Activated CD8-positive, alpha-beta T cell treated with anti-CD3 and anti-CD28 coated beads for 36 hours (primary cell): ENCODE data around the gene BCORL1. TPM values are rescaled to one million over a fixed set of nuclear protein-coding genes. Genes with fewer than 3 reads are reported as not detected.

ENCODE experiments used
- ATAC-seq: fragments of 200-7000 bp; cut with Tn5 transposase; one replicate; pipeline ENCODE4 v1.10.0; 2021; ENCODE audit warnings: mild to moderate bottlenecking, moderate library complexity
- CTCF ChIA-PET: fragments of 350-600 bp; sonication (Branson Sonifier 250); formaldehyde crosslinking; loops from one replicate; lab custom pipeline; 2021; ENCODE audit warnings: antibody characterized with exemption; lab: Charles Lee
- POLR2A ChIA-PET: fragments of 350-600 bp; sonication (Branson Sonifier 250); formaldehyde crosslinking; loops from one replicate; lab custom pipeline; 2021; ENCODE audit warnings: antibody characterized with exemption; lab: Charles Lee
- DNase-seq: peaks from one replicate; pipeline ENCODE4 v3.0.0-alpha.2; 2020
- H3K27ac Mint-ChIP-seq: one replicate; pipeline ENCODE4 v1.8.0; 2021; ENCODE audit warnings: mild to moderate bottlenecking, mixed read lengths
- H3K27me3 Mint-ChIP-seq: one replicate; pipeline ENCODE4 v1.8.0; 2021; ENCODE audit warnings: mixed read lengths
- H3K36me3 Mint-ChIP-seq: one replicate; pipeline ENCODE4 v1.8.0; 2021; ENCODE audit warnings: low read depth, mixed read lengths
- H3K4me1 Mint-ChIP-seq: one replicate; pipeline ENCODE4 v1.8.0; 2021; ENCODE audit warnings: low read depth, mixed read lengths
- H3K4me3 Mint-ChIP-seq: one replicate; pipeline ENCODE4 v1.8.0; 2021; ENCODE audit warnings: mild to moderate bottlenecking, moderate library complexity, mixed read lengths
- H3K9me3 Mint-ChIP-seq: one replicate; pipeline ENCODE4 v1.8.0; 2021; ENCODE audit warnings: mixed read lengths
- CTCF ChIP-seq: fragments of 200-600 bp; IDR thresholded peaks from one replicate; pipeline ENCODE4 v1.8.0; 2022; ENCODE audit warnings: antibody characterized with exemption, mild to moderate bottlenecking
- intact Hi-C: fragments of 100-400 bp; cut with micrococcal nuclease; formaldehyde crosslinking; loops from one replicate; pipeline ENCODE4 v1.10.0; 2022
- total RNA-seq, 2 experiments: library from RNA; stranded (reverse); gene quantifications; one replicate each; pipeline ENCODE4 v1.2.3, GENCODE V29; 2021

Gene BCORL1
- total RNA-seq, 2 experiments from 2014 or later: 7.1 to 9.9 TPM

- ATAC-seq (no peak), DNase-seq (no peak)
- Mint-ChIP-seq H3K4me3 (no peak overlapping the region), H3K4me1 (no peaks in the 10 kb centered on the region), H3K36me3 (peaks cover 11% of the 10 kb centered on the region), H3K27me3 (no peaks in the 10 kb centered on the region), H3K9me3 (no peaks in the 10 kb centered on the region), H3K27ac (no peak overlapping the region)
- intact Hi-C loops: no loop called here
- CTCF ChIA-PET: interaction anchor here (3.3 kb wide), 1 partner anchor 13 kb away, joined by 16 read pairs; no protein-coding TSS in a partner anchor
- TF ChIP-seq CTCF: no peak
- POLR2A ChIA-PET: no interaction called here
Observed at GRCh38 chrX:130047416-130047815, 65.0 kb downstream of the BCORL1 start.

GRCh38 chrX:130048686-130049222 is 66.3 kb downstream of the BCORL1 start:
- H3K4me1 Mint-ChIP-seq: no peaks in the 10 kb centered on the region
- no peak overlapping the region for H3K4me3 Mint-ChIP-seq
- no peak for TF ChIP-seq CTCF
- POLR2A ChIA-PET: no interaction called here
- intact Hi-C loops: no loop called here
- no peaks in the 10 kb centered on the region for H3K9me3 Mint-ChIP-seq
- no peaks in the 10 kb centered on the region for H3K27me3 Mint-ChIP-seq
- DNase-seq (no peak), ATAC-seq (no peak)
- no peak overlapping the region for H3K27ac Mint-ChIP-seq
- CTCF ChIA-PET: interaction anchor here (3.3 kb wide), 1 partner anchor 12 kb away, joined by 16 read pairs; no protein-coding TSS in a partner anchor
- H3K36me3 Mint-ChIP-seq: peaks cover 11% of the 10 kb centered on the region

- no peak for TF ChIP-seq CTCF
- Mint-ChIP-seq H3K4me3 (no peak overlapping the region), H3K27ac (no peak overlapping the region), H3K9me3 (no peaks in the 10 kb centered on the region), H3K36me3 (peaks cover 11% of the 10 kb centered on the region), H3K4me1 (no peaks in the 10 kb centered on the region), H3K27me3 (no peaks in the 10 kb centered on the region)
- ChIA-PET POLR2A (no interaction called here), CTCF (interaction anchor here (1.0 kb wide), 1 partner anchor 448 kb away, joined by 3 read pairs; no protein-coding TSS in a partner anchor)
- intact Hi-C loops: no loop called here
- ATAC-seq (no peak), DNase-seq (no peak)
Observed at GRCh38 chrX:130049821-130050220, 67.4 kb downstream of the BCORL1 start.

GRCh38 chrX:130051176-130051845 is 68.9 kb downstream of the BCORL1 start:
- Mint-ChIP-seq H3K4me1 (no peaks in the 10 kb centered on the region), H3K9me3 (no peaks in the 10 kb centered on the region), H3K36me3 (peaks cover 11% of the 10 kb centered on the region), H3K27me3 (no peaks in the 10 kb centered on the region), H3K27ac (no peak overlapping the region), H3K4me3 (no peak overlapping the region)
- ChIA-PET CTCF (interaction anchor here (0.9 to 1.4 kb wide), 3 partner anchors 8 to 25 kb away, joined by 3 read pairs; no protein-coding TSS in a partner anchor), POLR2A (no interaction called here)
- no peak for TF ChIP-seq CTCF
- intact Hi-C loops: no loop called here
- ATAC-seq (no peak), DNase-seq (no peak)

GRCh38 chrX:130053236-130053635 is 70.8 kb downstream of the BCORL1 start:
- H3K27me3 Mint-ChIP-seq: no peaks in the 10 kb centered on the region
- CTCF ChIA-PET: interaction anchor here (0.6 kb wide), 1 partner anchor 19 kb away, joined by 3 read pairs; no protein-coding TSS in a partner anchor
- intact Hi-C loops: no loop called here

More at GRCh38 chrX:130053236-130053635, 70.8 kb downstream of the BCORL1 start:
- Mint-ChIP-seq H3K9me3 (no peaks in the 10 kb centered on the region), H3K36me3 (peaks cover 4% of the 10 kb centered on the region), H3K4me3 (no peak overlapping the region), H3K4me1 (no peaks in the 10 kb centered on the region), H3K27ac (no peak overlapping the region)
- POLR2A ChIA-PET: interaction anchor here (0.8 kb wide), 1 partner anchor 10 kb away, joined by 3 read pairs; no protein-coding TSS in a partner anchor
- ATAC-seq (no peak), DNase-seq (no peak)
- TF ChIP-seq CTCF: no peak
